ENCODE measurements around the gene MYO7B. TPM values are rescaled to one million over a fixed set of nuclear protein-coding genes. Genes with fewer than 3 reads are reported as not detected.
"Not testable (repeated sequence)": the region's sequence is repeated elsewhere in the genome, so short reads cannot be mapped to it uniquely, and the experiment has no call there.

The MYO7B gene
- total RNA-seq, 1 donor from 2014 or later, result 1.6 TPM

DNA sequence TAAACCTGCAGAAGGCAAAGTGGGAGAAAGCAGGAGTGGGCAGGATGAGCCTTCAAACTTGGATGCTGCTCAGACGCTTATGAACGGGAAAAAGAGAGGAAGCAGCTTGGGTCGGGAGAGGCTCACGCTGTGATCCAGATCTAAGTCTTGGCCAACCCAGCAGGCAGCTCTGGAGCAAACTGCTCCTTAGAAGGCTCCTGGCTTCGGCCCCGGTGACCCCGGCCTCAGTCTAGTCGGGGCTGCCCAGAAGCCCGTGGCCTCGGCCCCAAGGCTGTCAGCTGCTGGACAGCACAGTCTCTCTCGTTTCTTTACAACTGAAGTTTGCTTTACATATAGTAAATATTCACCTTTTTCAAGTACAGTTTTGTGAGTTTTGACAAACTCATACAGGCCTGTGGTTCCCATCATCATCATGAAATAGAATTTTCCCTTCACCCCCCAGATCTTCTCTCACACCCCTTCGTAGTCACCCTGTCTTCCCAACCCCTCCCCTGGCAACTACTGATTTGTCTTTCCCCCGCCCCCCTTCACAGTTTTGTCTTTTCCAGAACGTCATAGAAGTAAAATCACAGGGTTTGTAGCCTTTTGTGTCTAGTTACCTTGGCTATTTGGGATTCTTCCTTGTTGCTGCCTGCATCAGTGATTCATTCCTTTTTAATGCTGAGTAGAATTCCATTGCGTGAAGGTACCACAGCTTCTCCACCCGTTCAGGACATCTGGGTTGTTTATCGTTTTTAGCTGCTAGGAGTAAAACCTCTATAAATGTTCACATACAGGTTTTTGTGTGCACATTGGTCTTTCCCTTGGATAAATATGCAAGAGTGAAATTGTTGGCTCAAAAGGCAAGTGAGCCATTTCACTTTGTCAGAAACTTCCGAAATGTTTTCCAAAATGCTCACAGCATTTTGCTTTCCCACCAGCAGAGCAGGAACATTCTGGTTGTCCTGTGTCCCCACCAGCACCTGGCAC is 35.1 kb downstream of the MYO7B start:
- intact Hi-C loops (cut with micrococcal nuclease), result no loop called here

- intact Hi-C loops (cut with micrococcal nuclease), result not testable (repeated sequence)
Measured at GRCh38 chr2:127572352-127572751, 36.9 kb downstream of the MYO7B start.

- intact Hi-C loops (cut with micrococcal nuclease), result no loop called here
Measured at GRCh38 chr2:127572841-127573240, 37.4 kb downstream of the MYO7B start.

- intact Hi-C loops (cut with micrococcal nuclease), result no loop called here
Measured at GRCh38 chr2:127573298-127573697, 37.8 kb downstream of the MYO7B start.

- intact Hi-C loops (cut with micrococcal nuclease), result no loop called here
Measured at GRCh38 chr2:127573771-127574170, 38.3 kb downstream of the MYO7B start.

- intact Hi-C loops (cut with micrococcal nuclease), result no loop called here
Measured at GRCh38 chr2:127574656-127575055, 39.2 kb downstream of the MYO7B start.

- intact Hi-C loops (cut with micrococcal nuclease), result no loop called here
Measured at GRCh38 chr2:127575185-127575765, 39.8 kb downstream of the MYO7B start.

GRCh38 chr2:127575941-127576432 is 40.5 kb downstream of the MYO7B start:
- intact Hi-C loops (cut with micrococcal nuclease), result no loop called here

GRCh38 chr2:127576433-127577207 is 41.1 kb downstream of the MYO7B start:
- intact Hi-C loops (cut with micrococcal nuclease), result no loop called here

- intact Hi-C loops (cut with micrococcal nuclease), result no loop called here
Measured at GRCh38 chr2:127577208-127577475, 41.7 kb downstream of the MYO7B start.

GRCh38 chr2:127577503-127577902 is 42.0 kb downstream of the MYO7B start:
- intact Hi-C loops (cut with micrococcal nuclease), result no loop called here

DNA sequence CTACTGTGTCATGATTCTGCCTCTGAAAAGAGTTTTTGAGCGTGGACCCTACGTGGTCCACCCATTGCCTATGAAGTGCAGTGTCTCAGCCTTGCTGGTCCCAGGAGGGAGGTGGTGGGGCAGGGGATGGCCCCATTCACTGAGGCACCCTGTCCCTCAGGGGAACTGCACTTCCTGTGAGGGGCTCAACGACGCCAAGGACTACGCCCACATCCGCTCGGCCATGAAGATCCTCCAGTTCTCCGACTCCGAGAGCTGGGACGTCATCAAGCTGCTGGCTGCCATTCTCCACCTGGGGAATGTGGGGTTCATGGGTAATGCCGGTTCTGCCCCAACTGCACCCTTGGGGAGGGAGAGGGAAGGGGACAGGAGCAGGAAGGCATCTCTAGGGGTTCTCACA is 42.5 kb downstream of the MYO7B start:
- intact Hi-C loops (cut with micrococcal nuclease), result no loop called here

GRCh38 chr2:127578411-127578810 is 42.9 kb downstream of the MYO7B start:
- intact Hi-C loops (cut with micrococcal nuclease), result no loop called here

- intact Hi-C loops (cut with micrococcal nuclease), result no loop called here
Measured at GRCh38 chr2:127579231-127579630, 43.7 kb downstream of the MYO7B start.

- intact Hi-C loops (cut with micrococcal nuclease), result no loop called here
Measured at GRCh38 chr2:127580167-127581049, 44.9 kb downstream of the MYO7B start.

DNA sequence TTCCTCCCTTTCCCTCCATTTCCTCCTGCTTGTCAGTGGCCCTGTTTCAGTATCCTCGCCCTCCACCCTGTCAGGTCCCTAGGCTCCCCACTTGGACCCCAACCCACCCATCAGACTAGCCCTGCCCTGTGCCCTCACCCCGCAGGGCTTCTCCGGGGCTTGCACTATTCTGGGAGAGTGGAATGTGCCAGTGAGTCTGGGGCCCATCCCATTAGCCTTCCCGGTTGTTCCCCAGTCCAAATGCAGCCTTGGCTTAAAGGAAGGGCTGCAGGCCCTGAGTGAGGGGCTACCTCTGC is 45.5 kb downstream of the MYO7B start:
- intact Hi-C loops (cut with micrococcal nuclease), result no loop called here

- intact Hi-C loops (cut with micrococcal nuclease), result no loop called here
Measured at GRCh38 chr2:127581516-127582490, 46.3 kb downstream of the MYO7B start.

DNA sequence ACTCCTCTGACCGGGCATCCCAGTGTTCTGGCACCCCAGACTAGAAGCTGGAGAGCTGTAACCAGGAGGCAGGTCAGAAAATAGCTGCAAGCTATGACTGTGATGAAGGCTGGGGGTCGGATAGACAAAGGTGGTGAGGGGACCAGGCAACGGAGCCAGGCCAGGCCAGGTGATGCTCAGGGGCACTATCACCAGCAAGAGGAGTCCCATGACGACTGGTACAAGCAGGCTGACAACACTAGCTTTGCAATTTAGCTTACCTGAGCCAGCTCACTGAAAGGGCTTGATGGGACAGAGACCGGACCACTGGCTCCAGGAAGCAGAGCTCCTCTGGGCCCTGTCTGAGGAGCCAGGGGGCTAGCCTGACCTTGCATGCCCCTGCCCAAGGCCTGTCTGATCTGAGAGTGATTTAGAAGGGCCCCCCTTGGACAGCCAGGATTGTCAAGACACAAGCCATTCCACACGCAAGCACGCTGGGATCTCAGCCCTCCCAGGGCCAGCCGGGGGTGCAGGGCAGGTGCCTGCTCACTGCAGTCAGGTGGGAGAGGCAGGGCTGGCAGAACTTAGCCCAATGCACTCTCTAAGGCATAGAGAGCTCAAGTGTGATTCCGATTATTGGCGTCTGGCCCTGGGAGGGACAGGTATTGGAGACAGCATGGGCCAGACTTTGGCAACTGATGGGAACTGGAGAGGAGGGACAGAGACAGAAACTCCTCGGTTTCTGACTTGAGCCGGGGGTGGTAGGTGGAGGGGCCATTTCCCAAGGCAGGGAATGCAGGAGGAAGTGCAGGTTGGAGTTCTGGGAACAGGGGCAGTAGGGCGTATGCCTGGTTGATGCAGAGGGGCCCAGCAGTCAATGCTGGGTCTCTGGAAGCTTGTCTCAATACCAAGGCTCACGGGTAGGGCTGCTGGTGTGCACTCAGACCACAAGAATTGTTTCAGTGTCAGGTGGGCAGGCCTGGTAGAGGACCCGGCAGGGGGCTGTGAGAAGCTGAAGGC is 47.7 kb downstream of the MYO7B start:
- intact Hi-C loops (cut with micrococcal nuclease), result no loop called here

- intact Hi-C loops (cut with micrococcal nuclease), result no loop called here
Measured at GRCh38 chr2:127584047-127584446, 48.6 kb downstream of the MYO7B start.
